NOMO-1 treated with DMSO at 0.1 percent for 48 hours (cell line): ENCODE results near the gene PLEKHN1.

ENCODE experiments used
- DNase-seq: peaks from one replicate; lab custom pipeline; 2025; ENCODE audit not compliant: unreplicated experiment; lab: John Stamatoyannopoulos, UW

Gene PLEKHN1

DNA sequence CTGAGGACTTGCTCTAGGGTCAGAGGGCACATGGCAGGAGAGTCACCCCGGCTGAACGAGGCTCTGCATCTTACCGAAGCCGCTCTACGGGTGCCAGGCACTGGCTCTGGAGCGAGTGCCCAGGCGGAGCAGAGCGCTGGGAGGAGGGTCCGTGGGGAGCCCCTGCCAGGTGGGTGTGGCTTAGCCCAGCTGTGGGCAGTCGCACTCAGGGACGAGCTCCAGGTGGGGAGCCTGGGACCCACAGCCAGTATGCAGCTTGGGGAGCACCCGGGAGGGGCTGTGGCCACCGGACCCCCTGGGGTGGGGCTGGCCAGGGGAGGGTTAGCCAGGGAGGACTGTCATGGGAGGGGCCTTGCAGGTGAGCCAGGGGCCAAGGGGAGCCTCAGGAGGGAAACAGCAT lies 57.4 kb downstream of the PLEKHN1 start:
- DNase-seq, result no peak

DNA sequence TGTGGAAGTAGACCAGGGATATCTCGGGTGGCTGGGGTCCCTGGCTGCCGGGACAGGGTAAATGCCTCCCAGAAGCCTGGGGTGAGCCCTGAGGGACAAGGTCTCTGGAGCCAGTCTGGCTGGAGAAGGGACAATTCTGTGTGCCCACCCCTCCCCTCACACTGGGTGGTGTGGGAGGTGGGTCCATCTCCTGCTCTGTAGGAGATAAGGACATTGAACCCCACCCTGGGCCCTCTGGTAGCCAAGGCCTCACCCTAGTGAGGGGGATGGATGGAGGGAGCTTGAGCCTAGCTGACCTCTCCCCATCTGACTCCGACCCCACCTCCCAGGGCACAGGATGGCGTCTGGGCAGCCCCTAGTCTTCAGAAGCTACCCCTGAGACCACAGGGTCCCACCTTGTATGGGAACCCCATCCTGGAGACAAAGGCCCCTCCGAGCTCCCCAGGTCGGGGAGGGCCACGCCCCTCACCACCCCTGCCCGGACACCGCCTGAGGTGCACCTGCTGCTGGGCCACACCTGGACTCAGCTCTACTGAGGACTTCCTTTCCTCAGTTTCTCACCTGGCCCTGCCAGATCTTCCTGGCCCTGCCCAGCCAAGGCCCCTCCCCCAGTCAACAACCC lies 58.0 kb downstream of the PLEKHN1 start:
- no peak for DNase-seq

DNA sequence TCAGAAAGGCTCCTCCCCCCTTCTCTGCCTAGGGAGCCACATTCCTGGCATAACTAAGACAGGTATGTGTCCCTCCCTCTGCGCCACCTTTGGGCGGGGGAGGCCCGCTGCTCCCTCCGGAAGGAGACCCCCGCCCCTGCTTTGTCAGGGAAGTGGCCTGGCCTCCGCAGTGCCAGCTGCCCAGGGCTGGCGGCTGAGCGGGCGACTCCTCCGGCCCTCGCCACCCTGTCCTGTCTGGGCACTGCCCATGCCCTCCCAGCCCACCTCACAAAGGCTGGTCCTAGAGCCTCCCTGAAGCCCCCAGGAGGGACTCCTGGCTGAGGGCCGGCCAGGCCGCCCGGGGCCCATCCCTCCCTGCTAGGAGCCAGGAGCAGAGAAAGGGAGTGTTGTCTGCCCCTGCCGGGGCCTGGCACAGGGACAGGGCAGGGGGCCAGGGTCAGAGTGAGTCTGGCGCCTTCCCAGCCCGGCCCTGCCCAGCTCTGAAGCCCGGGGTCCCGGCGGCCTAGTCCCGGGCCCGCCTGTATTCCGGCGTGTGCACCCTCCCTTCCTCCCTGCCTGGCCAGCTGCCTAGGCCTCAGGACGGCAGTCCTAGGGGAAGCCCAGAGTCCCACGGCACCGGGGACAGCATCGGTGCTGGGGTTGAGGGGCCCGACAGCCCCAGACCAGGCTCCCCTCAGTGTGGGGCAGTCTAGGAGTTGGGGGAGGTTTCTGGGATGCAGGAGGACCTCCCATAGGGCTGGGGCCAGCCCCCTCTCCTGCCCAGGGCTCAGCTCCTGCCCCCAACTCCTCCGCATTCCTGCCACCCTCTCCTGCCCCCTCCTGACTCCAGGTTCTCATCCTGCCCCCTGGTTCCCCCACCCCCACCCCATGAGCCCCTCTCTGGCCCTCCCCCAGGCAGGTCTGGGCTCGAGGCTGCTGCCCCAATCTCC lies 58.8 kb downstream of the PLEKHN1 start:
- DNase-seq, result no peak
